GM12874 (cell line): Measurements from ENCODE around the gene RABGGTA.

Source experiments
- TF ChIP-seq, protein P1 (sequence below): IDR thresholded peaks from 2 replicates; pipeline ENCODE4 v1.5.1; 2011; ENCODE audit warnings: low read depth, mild to moderate bottlenecking, control low read depth, low read length, moderate library complexity; ENCODE audit not compliant: insufficient read depth

The RABGGTA gene

GRCh38 chr14:24313913-24314312 is 42.5 kb upstream of the RABGGTA start:
- TF ChIP-seq, protein P1, sequence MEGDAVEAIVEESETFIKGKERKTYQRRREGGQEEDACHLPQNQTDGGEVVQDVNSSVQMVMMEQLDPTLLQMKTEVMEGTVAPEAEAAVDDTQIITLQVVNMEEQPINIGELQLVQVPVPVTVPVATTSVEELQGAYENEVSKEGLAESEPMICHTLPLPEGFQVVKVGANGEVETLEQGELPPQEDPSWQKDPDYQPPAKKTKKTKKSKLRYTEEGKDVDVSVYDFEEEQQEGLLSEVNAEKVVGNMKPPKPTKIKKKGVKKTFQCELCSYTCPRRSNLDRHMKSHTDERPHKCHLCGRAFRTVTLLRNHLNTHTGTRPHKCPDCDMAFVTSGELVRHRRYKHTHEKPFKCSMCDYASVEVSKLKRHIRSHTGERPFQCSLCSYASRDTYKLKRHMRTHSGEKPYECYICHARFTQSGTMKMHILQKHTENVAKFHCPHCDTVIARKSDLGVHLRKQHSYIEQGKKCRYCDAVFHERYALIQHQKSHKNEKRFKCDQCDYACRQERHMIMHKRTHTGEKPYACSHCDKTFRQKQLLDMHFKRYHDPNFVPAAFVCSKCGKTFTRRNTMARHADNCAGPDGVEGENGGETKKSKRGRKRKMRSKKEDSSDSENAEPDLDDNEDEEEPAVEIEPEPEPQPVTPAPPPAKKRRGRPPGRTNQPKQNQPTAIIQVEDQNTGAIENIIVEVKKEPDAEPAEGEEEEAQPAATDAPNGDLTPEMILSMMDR = no peak

GRCh38 chr14:24312736-24313507 is 41.5 kb upstream of the RABGGTA start:
- TF ChIP-seq, protein P1 = no peak

- TF ChIP-seq, protein P1 = no peak
Observed at GRCh38 chr14:24311837-24312615, 40.6 kb upstream of the RABGGTA start.

DNA sequence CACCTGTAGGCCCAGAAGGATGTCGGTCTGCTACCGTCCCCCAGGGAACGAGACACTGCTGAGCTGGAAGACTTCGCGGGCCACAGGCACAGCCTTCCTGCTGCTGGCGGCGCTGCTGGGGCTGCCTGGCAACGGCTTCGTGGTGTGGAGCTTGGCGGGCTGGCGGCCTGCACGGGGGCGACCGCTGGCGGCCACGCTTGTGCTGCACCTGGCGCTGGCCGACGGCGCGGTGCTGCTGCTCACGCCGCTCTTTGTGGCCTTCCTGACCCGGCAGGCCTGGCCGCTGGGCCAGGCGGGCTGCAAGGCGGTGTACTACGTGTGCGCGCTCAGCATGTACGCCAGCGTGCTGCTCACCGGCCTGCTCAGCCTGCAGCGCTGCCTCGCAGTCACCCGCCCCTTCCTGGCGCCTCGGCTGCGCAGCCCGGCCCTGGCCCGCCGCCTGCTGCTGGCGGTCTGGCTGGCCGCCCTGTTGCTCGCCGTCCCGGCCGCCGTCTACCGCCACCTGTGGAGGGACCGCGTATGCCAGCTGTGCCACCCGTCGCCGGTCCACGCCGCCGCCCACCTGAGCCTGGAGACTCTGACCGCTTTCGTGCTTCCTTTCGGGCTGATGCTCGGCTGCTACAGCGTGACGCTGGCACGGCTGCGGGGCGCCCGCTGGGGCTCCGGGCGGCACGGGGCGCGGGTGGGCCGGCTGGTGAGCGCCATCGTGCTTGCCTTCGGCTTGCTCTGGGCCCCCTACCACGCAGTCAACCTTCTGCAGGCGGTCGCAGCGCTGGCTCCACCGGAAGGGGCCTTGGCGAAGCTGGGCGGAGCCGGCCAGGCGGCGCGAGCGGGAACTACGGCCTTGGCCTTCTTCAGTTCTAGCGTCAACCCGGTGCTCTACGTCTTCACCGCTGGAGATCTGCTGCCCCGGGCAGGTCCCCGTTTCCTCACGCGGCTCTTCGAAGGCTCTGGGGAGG is 39.5 kb upstream of the RABGGTA start, which contains the start of gene LTB4R:
LTB4R (plus strand) TSS at position 857 of the 959 bp plus-strand sequence. CDS start 4,150 bp downstream, outside the sequence.
- TF ChIP-seq, protein P1 = peak; percentile 61

- TF ChIP-seq, protein P1 = no peak
Observed at GRCh38 chr14:24310265-24310645, 38.9 kb upstream of the RABGGTA start.

DNA sequence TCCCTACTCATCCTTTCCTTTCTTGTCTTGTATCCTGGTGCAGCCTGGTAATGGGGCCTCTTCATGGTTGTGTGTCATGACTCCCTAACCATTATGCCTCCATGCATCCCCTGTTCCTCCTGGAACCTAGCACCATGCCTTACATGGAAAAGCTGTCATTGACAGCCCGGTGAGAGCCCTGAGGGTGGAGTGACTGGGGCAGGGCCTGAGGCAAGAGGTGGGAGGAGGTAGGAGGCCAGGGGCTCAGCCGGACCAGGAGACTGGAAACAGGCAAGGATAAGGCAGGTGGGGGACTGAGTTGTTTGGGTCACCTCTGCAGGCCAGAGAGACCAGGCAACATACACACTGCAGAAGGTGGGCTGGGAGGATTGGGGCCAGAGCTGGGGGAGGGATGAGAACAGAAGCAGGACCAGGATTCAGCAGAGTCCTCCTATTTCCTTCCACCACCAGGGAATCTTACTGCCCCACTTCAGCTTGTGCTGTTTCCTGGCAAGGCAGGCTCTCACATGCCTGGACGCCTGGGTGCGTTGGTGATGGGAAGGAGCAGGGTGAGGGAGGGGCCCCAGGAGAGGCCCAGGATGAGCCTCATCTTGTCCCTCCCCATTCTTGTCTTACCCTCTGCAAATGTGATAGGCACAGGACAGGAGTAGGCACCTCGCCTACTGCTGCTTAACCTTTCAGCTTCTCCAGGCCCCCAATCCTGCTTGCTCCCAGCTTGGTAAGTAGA is 38.3 kb upstream of the RABGGTA start, which contains the start of gene LTB4R2:
LTB4R2 (plus strand) TSS at position 603 of the 727 bp plus-strand sequence. CDS start 525 bp downstream, outside the sequence.
- TF ChIP-seq, protein P1 = no peak
